ENCODE measurements around the gene PDLIM5.

PDLIM5 gene

DNA sequence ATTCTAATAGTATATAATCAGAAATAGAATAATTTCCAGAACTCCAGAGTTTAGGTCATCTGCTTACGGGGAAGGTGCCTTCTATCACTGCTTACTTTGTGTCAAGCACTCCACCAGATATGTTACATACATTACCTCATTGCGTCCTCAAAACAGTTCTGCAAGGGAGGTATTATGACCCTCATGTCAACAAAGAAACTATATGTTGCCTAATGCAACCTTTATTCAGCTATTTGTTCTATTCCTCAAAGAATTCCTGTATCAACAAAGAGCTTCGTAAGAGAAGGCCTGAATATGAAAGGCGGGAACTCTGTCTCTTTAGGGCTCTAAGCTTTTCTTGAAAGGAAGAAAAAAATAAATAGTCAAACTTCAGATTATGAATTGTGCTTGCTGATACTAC is 114.7 kb downstream of the PDLIM5 start:
- no peak for DNase-seq

DNA sequence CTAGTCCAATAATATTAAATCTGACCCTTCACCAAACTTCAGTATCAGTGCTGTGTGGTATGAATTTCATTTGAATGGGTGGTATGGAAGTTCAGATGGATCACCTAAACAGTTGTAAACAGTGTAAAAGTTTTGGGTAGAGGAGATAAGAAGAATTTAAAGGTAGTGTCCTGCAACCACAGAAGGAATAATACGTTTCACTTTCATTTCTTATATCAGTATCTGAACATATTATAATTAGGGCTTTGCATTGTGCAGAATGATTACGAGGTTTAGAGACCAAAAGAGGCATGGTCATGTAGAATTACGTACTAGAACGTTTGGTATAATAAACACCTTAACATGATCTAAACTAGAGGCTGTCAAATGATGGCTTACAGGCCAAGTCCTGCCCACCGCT is 116.1 kb downstream of the PDLIM5 start:
- DNase-seq = no peak

DNA sequence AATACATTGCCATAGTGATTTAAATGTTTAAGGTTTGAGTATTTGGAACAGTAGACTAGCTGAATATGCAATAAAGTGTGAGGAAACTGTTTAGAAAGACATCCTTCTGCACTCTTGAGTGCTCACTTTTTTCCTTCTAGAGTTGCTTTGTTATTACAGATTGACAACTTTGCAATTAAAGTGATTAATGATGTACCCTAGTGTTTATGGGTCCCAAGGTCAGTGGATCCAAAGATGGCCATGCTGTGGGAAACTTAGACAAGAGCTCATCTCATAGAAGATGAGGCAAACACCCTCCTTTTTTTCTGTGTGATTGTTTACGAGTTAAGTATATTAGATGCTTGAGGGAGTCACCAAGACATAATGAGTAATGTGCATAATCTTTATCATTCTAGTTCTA is 118.8 kb downstream of the PDLIM5 start:
- DNase-seq = no peak

DNA sequence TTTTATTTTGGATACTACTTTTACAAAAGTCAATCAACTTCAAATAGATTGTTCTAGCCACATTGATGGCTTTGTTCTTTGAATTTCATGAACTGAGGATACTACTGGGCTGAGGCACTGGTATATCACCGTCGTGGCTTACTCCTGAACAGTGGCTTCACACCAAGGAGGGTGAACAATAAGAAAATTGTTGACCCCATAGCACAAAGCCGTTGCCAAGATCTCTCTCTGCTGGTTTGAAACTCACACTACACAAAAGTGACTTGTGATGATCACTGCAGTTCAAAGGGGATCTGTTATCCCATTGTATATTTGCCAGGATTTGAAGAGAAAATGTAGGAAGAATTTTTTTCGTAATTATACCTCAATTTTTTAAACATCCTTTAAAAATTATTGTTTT is 119.6 kb downstream of the PDLIM5 start:
- DNase-seq = no peak

DNA sequence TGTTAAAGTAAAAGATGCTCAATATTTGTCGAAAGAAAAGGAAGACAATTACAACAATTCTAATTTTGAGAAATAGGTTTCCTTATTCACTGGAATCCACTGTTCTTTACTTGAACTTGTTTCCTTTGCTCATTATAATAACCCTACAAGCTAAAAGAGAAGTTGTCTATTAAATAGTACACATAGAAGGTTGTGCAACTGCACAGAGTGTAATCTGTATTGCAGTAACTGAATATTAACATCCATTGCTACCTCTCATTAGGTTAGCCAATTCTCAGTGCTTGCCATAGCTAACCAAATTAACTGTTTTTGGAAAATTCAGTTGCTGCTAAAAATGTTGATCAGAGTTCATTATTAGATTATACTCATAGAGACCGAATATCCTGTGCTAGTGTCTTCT is 120.0 kb downstream of the PDLIM5 start:
- DNase-seq = no peak

DNA sequence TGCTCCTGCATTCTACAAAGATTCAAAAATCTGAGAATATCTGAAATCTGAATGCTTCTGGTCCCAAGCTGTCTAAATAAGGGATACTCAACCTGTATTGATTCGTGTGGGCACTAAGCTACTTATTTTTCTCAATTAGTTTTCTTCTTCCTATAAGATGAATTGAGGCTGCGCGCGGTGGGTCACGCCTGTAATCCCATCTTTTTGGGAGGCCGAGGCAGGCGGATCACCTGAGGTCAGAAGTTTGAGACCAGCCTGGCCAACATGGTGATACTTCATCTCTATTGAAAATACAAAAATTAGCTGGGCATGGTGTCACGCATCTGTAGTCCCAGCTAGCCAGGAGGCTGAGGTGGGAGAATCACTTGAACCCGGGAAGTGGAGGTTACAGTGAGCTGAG is 122.3 kb downstream of the PDLIM5 start:
- DNase-seq = no peak

DNA sequence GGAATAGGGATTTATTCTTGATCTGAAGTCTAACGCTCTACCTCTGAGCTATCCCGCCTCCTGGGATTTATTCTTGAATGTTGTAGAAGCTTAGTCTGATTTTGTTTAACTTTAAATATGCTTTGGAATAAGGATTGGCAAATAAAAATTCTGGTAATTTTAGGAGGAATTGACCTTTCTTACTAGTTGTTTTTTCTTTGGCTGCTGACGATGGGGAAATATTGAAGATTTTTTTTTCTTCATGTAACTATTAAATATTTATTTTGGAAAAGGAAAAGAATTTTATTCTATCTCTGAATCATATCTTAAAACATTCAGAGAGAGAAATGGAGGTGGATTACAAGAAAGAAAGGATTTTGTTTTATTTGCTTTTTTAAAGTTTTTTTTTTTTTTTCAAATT is 122.9 kb downstream of the PDLIM5 start:
- DNase-seq = no peak

DNA sequence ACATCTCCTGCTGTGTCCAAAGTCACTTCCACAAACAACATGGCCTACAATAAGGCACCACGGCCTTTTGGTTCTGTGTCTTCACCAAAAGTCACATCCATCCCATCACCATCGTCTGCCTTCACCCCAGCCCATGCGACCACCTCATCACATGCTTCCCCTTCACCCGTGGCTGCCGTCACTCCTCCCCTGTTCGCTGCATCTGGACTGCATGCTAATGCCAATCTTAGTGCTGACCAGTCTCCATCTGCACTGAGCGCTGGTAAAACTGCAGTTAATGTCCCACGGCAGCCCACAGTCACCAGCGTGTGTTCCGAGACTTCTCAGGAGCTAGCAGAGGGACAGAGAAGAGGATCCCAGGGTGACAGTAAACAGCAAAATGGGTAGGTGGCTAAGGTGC is 123.9 kb downstream of the PDLIM5 start:
- no peak for DNase-seq

DNA sequence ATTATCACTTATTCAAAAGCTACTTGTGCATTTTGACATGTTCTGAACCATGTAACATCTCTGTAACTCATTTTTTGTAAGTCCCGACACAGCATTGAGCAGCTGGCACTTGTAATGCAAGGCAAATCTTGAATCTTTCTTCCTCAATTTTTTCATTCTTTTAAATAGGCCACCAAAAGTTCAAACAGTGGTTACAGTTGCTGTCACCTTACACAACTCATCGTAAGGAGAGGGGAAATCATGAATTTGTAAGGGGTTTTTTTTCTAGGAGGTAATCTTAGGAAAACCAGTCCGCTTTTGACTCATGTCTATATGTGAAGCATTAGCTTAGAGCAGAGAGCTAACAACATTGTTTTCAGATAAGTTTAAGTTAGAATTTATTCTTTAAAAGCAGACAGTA is 124.5 kb downstream of the PDLIM5 start:
- no peak for DNase-seq

DNA sequence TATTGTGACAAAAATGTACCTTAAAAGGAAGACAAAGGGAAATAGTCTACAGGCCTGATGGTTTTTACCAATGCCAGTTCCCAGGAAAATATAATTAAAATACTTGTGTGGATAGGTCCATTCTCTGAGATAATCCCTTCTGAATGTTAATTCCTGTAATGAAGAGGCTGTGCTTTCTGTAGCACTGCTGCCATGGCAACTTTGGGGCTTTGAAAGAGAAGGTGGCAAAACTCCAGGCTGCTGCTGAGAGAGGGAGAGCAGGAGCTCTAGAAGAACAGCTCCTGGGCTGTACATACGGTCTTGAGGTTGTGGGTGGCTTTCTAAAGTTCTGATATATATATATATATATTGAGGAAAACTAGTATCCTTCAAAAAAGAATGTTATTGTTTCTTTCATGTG is 125.4 kb downstream of the PDLIM5 start:
- DNase-seq = no peak

DNA sequence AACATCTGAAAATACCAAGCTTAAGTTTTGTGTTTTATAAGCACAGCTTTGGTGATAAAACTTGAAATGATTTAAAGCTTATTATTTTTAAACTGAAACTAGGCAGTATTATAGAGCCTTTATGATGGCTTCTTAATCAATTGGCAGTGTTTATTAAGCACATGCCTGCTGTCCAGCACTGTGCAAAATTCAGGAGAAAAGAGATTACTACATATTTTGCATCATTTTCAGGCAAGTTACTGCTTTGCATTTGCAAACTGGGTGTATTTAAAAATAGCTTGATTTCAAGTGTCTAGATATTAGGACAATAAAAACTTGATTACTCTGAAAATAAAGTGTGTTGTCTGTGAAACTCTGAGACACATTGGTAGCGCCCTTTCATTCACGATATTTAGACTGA is 126.5 kb downstream of the PDLIM5 start:
- DNase-seq = no peak

DNA sequence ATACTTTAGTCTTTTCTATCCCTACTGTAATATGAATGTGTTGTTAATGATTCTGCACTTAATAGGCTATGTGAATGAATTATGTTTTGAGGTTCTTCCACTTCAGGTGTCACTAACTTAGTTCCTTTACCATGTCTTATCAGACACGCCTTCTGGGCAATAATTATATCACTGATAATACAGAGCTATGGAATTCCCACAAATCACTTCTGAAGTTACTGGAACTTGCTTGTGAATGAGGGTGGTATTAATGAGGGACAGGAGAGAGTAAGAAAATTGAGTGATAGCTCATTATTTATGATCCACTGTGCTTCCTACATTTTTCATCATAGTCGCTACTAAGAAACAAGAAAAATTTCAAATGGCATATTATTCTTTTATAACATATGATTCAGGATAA is 130.0 kb downstream of the PDLIM5 start:
- no peak for DNase-seq

DNA sequence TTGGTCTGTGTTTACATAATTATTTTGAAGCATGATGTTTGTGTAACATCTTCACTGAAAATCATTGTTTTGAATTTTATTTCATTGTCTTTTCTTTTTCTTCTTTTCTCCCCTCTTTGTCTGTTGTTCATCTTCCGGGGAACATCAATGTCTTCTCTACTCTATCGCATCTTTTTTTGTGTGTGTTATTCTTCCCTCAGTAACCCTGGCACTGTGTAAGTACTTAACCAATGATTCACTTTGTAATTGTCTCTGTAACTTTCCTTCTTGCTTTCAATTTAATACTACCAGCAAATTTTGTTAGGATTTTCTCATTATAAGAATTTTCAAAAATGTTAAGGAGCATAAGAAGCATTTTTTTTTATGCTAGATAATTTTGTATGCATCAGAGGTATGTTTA is 130.8 kb downstream of the PDLIM5 start:
- DNase-seq = no peak

DNA sequence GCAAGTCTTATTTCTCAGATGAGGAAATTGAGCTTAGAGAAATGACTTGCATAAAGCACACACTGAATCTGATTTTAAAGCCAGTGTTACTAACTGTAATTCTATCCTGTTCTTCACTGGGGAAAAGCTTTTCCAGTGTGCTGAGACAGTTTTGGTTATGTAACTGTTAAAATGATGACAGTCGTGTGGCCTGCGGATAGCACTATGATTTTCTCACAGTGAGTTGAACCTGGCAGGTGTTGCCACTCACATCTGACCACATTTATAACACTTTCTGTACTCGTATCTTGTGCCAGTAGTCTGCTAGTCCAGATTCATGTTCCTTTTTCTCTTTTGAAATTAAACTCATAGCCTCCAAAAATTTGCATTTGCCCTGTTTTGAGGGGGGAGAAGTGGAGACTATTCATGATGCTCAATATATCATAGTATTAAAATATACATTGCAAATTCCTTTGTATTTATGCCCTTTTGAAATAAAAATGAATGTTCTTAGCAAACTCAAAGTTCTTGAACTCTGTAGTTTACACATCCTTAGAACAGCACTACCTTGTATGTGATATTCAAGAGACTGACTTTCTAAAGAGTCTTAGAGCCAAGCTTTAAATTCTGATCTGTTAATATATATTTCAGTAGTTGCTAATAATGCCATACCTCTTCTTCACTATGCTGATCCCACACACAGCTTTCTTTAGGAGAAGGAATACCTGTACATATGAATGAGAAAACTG is 132.3 kb downstream of the PDLIM5 start:
- DNase-seq = no peak

DNA sequence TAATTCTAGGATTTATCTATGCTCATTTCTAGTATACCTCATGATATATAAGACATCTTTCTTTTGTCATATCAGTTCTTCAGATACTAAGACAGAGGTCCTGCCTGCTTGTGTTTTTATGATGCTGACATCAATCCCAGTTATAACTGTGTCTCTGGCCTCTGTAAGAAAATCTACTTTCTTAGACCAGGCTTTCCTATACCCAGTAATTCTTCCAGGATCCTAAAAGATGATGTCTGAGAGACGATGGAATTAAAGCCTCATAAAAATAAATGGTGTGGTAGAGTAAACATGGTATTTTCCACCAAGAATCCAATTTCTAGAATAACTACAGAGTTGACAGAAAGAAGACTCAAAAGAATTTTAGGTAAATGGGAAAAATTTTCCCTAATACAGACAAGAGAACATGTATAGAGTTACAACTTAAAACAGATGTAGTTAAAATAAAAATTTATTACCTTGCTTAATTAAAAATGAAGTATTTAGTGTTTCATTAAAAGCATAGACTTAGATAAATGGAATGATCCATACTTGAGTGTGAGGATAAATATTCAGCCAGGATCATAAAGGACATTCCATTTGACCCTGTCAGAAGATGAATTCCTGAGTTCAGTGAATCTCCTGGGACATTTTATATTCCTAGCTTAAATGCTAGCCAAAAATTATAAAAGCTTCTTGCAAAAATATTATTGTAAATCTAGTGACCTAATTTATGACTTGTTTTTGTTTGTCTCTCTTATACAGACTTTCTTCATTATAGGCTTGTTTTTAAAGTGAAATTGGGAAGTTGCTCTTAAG is 137.4 kb downstream of the PDLIM5 start:
- no peak for DNase-seq

DNA sequence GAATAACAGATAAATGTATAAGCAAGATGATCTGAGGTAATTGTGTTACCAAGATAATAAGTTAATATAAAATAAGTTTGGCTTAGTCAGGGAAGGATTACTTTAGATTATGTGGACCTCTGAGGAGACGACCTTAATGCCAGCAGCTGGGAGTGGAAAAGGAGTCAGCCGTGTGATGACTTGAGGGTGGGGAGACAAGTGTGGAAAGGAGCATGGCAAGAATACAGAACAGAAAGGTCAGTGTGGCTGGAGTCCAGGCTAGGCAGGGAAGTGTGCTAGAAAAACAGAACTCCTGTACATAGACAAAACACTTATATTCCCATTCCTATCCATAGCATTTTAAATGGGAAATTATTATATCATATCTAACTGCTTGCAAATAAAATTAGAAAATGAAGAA is 138.8 kb downstream of the PDLIM5 start:
- no peak for DNase-seq

DNA sequence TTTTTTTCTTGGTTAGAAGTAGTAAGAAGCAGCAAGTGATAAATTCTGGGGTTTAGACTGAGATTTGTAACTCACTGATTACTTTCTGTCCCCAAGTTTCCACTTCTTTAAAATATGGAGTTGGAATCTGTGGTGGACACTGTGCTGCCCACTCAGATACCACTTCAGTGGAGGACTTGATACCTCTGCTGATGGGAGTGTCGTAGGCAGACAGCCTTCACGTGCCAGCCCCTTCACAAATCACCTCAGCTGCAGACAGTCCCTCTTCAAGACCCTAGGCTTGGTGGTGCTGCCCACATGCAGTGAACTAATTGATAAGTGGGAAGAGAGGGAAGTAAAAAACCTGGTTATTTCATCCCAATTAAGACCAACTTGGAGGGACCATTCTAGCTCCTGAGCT is 139.5 kb downstream of the PDLIM5 start:
- no peak for DNase-seq

DNA sequence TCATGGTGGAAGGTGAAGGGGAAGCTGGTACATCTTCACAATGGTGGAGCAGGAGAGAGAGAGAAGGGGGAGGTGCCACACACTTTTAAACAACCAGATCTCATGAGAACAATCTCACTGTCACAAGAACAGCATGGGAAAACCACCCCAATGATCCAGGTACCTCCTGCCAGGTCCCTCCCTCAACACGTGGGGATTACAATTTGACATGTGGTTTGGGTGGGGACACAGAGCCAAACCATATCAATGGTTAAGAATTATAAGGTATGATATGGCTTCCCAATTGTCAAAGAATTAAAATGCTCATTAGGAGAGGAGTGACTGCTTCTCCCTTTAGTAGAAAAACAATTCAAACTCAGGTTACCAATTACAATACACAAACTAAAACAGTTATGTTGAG is 143.3 kb downstream of the PDLIM5 start:
- no peak for DNase-seq

DNA sequence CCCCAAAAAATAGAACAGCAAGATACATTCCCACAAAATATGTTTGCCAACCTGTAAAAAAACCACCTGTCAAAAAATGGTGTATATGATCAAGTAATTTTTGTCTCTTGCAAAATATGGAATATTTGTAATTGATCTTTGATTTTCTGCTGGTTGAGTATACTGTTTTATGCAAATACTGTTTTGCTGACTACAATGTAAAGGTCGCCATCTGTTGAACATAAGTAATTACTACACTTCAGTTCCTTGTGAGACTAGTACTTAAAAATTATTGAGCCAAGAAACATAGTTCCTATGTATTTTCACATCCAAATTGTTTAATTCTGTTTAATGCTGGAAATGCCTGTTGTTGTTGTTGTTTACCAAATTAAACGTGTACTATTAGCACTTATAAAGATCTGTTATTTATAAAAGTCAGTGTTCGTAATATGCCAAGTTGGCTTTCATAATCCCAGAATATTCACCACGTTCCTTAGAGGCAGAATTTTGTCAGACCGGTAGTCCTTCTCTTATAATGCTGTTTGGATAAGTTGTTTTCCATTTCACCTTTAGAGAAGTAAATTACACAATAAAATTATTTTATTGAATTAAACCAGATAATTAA is 144.2 kb downstream of the PDLIM5 start:
- no peak for DNase-seq

DNA sequence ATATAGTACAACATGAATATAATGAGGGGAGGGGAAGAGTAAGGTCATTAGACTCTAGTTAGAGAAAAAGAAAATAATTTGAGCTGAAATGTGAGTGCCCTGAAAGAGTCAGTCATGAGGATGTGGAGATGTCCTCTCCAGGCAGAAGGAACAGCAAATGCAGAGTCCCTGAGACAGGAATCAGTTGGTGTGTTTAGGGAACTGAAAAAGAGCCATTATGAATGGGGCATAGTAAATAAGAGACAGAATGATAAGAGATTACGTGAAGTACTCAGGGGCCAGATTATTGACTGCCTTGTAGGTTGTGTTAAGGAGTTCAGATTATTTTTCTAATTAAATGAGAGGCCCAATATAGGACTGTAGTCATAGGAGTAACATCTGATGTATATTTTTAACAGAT is 147.0 kb downstream of the PDLIM5 start:
- DNase-seq = no peak

DNA sequence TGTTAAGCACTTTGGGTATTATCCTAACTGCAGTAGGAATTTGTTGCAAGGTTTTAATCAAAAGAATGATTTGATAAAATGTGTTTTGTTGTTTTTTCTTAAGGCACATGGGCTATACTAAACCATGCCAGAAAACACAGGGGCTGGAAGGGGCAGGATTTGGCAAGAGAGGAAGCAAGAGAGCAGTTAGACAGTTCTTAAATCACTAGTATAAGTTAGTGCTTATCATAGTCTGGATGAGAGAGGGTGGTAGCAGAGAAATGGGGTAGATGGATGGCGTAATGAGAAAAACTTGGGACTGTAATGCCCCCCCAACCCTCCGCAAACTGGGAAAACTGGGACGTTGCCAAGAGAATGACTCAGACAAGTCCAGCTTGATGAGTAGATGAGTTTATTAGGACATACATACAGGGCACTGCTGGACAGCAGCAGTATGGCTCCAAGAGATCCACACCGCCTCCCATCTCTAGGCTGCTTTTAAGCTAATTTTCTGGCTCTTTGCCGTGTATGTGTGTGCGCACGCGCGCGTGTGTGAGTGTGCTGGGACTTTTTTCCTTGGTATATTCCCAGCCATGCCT is 151.5 kb downstream of the PDLIM5 start:
- DNase-seq = no peak

DNA sequence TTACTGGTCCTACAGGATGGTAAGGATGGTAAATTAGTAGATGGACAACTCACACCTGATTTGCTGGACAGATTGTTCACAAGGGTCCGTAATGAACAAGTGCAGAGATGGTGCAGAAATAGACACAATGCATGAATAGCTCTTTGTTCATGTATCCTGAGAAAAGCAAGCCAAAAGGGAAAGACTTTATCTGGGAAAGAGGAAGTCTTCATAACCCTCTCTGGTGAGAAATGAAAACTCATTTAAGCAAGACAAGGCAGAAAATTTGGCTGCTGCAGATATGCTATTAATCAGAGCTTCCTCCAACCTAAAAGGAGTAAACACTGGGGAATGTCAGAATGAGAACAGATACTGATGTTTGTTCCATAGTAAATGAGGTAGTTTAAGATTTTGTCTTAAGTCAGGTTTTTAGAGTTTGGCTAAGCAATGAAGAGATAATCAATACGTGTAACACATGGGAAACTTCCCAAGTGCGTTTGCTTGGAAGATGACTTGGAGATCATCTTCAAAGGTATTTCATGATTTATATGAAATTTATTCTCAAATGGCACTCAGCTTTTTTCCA is 153.6 kb downstream of the PDLIM5 start:
- no peak for DNase-seq

DNA sequence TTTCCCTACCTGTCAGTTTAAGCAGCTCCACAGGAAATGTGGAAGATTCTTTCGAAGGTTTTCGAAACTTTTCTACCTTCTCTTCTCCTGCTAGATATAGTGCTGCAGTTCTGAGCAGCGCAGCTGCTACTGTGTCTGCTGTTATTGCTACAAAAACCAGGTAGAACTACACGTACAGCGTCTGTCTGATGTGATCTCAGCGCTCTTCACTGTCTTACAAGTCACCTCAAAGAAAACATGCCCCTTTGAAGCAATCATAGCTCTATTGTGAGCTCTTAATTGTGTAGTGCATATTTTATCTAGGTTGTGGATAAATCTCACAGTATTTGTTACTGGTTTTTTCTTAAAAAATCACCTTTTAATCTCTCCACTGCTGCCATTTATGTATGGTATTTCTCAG is 158.4 kb downstream of the PDLIM5 start:
- no peak for DNase-seq

DNA sequence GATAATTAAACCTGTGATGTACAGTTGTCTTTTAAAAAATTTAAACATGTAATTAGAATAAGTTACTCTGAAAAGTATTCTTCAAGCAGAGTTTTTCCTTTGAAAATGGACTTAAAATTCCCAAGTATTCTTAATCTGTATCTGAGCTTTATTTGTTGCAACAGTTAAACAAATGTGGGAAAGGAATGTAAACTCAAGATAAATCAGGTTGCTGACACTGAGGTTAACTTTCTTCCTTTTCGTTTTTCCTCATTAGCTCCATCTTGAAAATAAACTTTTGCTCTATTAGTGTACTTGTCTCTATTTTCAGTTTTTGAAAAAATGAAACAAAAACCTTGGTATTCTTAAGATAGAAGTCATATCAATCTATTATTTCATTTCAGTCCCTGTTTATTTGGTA is 161.5 kb downstream of the PDLIM5 start:
- DNase-seq = no peak

Data from stimulated activated CD4-positive, alpha-beta T cell treated with anti-CD3 and anti-CD28 coated beads, Interleukin-2, amount 100 ng/mL, for 48 hours (primary cell).